PC-3 (cell line): ENCODE data around the gene TUBA3C. TPM values are rescaled to one million over a fixed set of nuclear protein-coding genes. Genes with fewer than 3 reads are reported as not detected.

ENCODE experiments used
- ATAC-seq: fragments of 200-7000 bp; cut with Tn5 transposase; 2 replicates; pipeline ENCODE4 v1.9.1; 2020; ENCODE audit warnings: mild to moderate bottlenecking, moderate library complexity
- BruUV-seq: library from RNA; stranded (reverse); fragments of 400-500 nt; replicated peaks from 2 replicates; lab custom pipeline; 2021; lab: Mats Ljungman, UMichigan
- CTCF ChIA-PET: fragments of 300-600 bp; sonication (Branson Sonifier 250); formaldehyde crosslinking; loops from one replicate; lab custom pipeline; 2022; ENCODE audit warnings: antibody characterized with exemption; lab: Charles Lee
- POLR2A ChIA-PET: fragments of 300-600 bp; sonication (Branson Sonifier 250); formaldehyde crosslinking; loops from one replicate; lab custom pipeline; 2022; ENCODE audit warnings: antibody characterized with exemption; ENCODE audit not compliant: unreplicated experiment; lab: Charles Lee
- DNase-seq: peaks from one replicate; pipeline ENCODE4 v3.0.0-alpha.2; 2015
- H2AFZ ChIP-seq: fragments of 300-600 bp; sonication (generic); 2 replicates; pipeline ENCODE4 v1.6.0; 2016; ENCODE audit warnings: antibody characterized with exemption, low read length
- H3F3A ChIP-seq: fragments of 300-600 bp; sonication (generic); one replicate; pipeline ENCODE4 v1.6.0; 2017; ENCODE audit warnings: antibody characterized with exemption, low read length, control low read depth, mild to moderate bottlenecking; ENCODE audit not compliant: unreplicated experiment
- H3K27ac ChIP-seq: fragments of 300-600 bp; sonication (generic); 2 replicates; pipeline ENCODE4 v1.5.1; 2016; ENCODE audit warnings: mild to moderate bottlenecking, low read length
- H3K27me3 ChIP-seq: fragments of 300-600 bp; sonication (generic); 2 replicates; pipeline ENCODE4 v1.6.1; 2016; ENCODE audit warnings: low read length, mixed read lengths
- H3K36me3 ChIP-seq: fragments of 300-600 bp; sonication (generic); 2 replicates; pipeline ENCODE4 v1.6.1; 2016; ENCODE audit warnings: low read depth, mixed run types, low read length, mixed read lengths
- H3K4me1 ChIP-seq: fragments of 300-600 bp; sonication (generic); 2 replicates; pipeline ENCODE4 v1.5.1; 2016; ENCODE audit warnings: low read length; ENCODE audit not compliant: insufficient read depth
- H3K4me2 ChIP-seq: fragments of 300-600 bp; sonication (generic); 2 replicates; pipeline ENCODE4 v1.6.0; 2016; ENCODE audit warnings: low read length
- H3K4me3 ChIP-seq: fragments of 300-600 bp; sonication (generic); 2 replicates; pipeline ENCODE4 v1.5.1; 2016; ENCODE audit warnings: mild to moderate bottlenecking, low read length, mixed read lengths
- H3K79me2 ChIP-seq: fragments of 300-600 bp; sonication (generic); 2 replicates; pipeline ENCODE4 v1.6.1; 2017; ENCODE audit warnings: low read length, mixed read lengths
- H3K9ac ChIP-seq: fragments of 300-600 bp; sonication (generic); 2 replicates; pipeline ENCODE4 v1.6.0; 2016; ENCODE audit warnings: mild to moderate bottlenecking, low read length
- H3K9me2 ChIP-seq: fragments of 300-600 bp; sonication (generic); replicated peaks from 2 replicates; pipeline ENCODE4 v1.6.1; 2016; ENCODE audit warnings: mixed run types, low read length, mixed read lengths
- H3K9me3 ChIP-seq: fragments of 300-600 bp; sonication (generic); 2 replicates; pipeline ENCODE4 v1.6.1; 2016; ENCODE audit warnings: low read length, mixed read lengths
- H4K20me1 ChIP-seq: fragments of 300-600 bp; sonication (generic); 2 replicates; pipeline ENCODE4 v1.6.1; 2016; ENCODE audit warnings: low read length, mixed read lengths
- CTCF ChIP-seq: fragments of 300-600 bp; sonication (generic); conservative IDR thresholded peaks from 2 replicates; pipeline ENCODE4 v1.5.1; 2017; ENCODE audit warnings: antibody characterized with exemption, low read depth, mild to moderate bottlenecking, low read length
- EZH2 ChIP-seq: fragments of 300-600 bp; sonication (generic); IDR thresholded peaks from one replicate; pipeline ENCODE4 v1.6.1; 2017; ENCODE audit warnings: antibody characterized with exemption, mild to moderate bottlenecking, low read length; ENCODE audit not compliant: unreplicated experiment
- EZH2phosphoT487 ChIP-seq: fragments of 300-600 bp; sonication (generic); IDR thresholded peaks from 2 replicates; pipeline ENCODE4 v1.6.1; 2018; ENCODE audit warnings: mild to moderate bottlenecking, antibody characterized with exemption, low read length, borderline replicate concordance
- intact Hi-C: fragments of 100-400 bp; cut with micrococcal nuclease; formaldehyde crosslinking; loops from 2 replicates; pipeline ENCODE4 v1.9.0; 2023
- total RNA-seq: library from RNA; depleted of rRNA; stranded (reverse); fragments of >200 nt; gene quantifications from 2 replicates; pipeline ENCODE4 v1.2.3, GENCODE V29; 2014

Gene TUBA3C
- total RNA-seq, 1 experiment from 2014 or later, result not detected

GRCh38 chr13:19185865-19186645, 4.4 kb upstream of the TUBA3C start:
- H3K4me2 ChIP-seq, result no peak overlapping the region
- ChIA-PET CTCF (no interaction called here), POLR2A (no interaction called here)
- H3K79me2 ChIP-seq, result no peaks in the 10 kb centered on the region
- no peaks in the 10 kb centered on the region for H3K27me3 ChIP-seq
- H3K9me3 ChIP-seq, result no peaks in the 10 kb centered on the region
- no peak overlapping the region for H3K27ac ChIP-seq
- H3K4me1 ChIP-seq, result no peaks in the 10 kb centered on the region
- H4K20me1 ChIP-seq, result no peaks in the 10 kb centered on the region
- H3K9me2 ChIP-seq, result no peaks in the 10 kb centered on the region
- no peaks in the 10 kb centered on the region for H3K36me3 ChIP-seq
- H2AFZ ChIP-seq, result no peak overlapping the region
- no peak for ATAC-seq
- H3F3A ChIP-seq, result no peaks in the 10 kb centered on the region
- BruUV-seq, result no TSS peak
- TF ChIP-seq EZH2phosphoT487 (no peak), EZH2 (no peak), CTCF (no peak)
- no peak overlapping the region for H3K9ac ChIP-seq
- DNase-seq, result no peak
- intact Hi-C loops, result no loop called here
- H3K4me3 ChIP-seq, result no peak overlapping the region

- Histone ChIP-seq H3K27me3 (no peaks in the 10 kb centered on the region), H3K27ac (no peak overlapping the region), H4K20me1 (no peaks in the 10 kb centered on the region), H3K36me3 (no peaks in the 10 kb centered on the region), H3K4me2 (no peak overlapping the region), H3K9ac (no peak overlapping the region), H3K9me3 (no peaks in the 10 kb centered on the region), H3K4me3 (no peak overlapping the region), H3K79me2 (no peaks in the 10 kb centered on the region), H2AFZ (no peak overlapping the region), H3K4me1 (no peaks in the 10 kb centered on the region), H3K9me2 (no peaks in the 10 kb centered on the region), H3F3A (no peaks in the 10 kb centered on the region)
- ATAC-seq (no peak), DNase-seq (no peak)
- ChIA-PET POLR2A (no interaction called here), CTCF (no interaction called here)
- TF ChIP-seq EZH2phosphoT487, result no peak
- no peak for TF ChIP-seq CTCF
- no peak for TF ChIP-seq EZH2
- BruUV-seq, result no TSS peak
- intact Hi-C loops, result no loop called here
These were observed 3.7 kb upstream of the TUBA3C start for GRCh38 chr13:19185086-19185864.

GRCh38 chr13:19184176-19184575, 2.6 kb upstream of the TUBA3C start:
- DNase-seq (no peak), ATAC-seq (no peak)
- no peaks in the 10 kb centered on the region for H3K79me2 ChIP-seq
- H3K9me3 ChIP-seq, result no peaks in the 10 kb centered on the region
- no peaks in the 10 kb centered on the region for H3F3A ChIP-seq
- no peak overlapping the region for H3K4me3 ChIP-seq
- no peaks in the 10 kb centered on the region for H3K4me1 ChIP-seq
- H3K9me2 ChIP-seq, result no peaks in the 10 kb centered on the region
- intact Hi-C loops, result no loop called here
- H3K27ac ChIP-seq, result no peak overlapping the region
- ChIA-PET CTCF (no interaction called here), POLR2A (no interaction called here)
- H3K4me2 ChIP-seq, result no peak overlapping the region
- TF ChIP-seq CTCF (no peak), EZH2phosphoT487 (no peak), EZH2 (no peak)
- no TSS peak for BruUV-seq
- H4K20me1 ChIP-seq, result no peaks in the 10 kb centered on the region
- H3K27me3 ChIP-seq, result no peaks in the 10 kb centered on the region
- no peaks in the 10 kb centered on the region for H3K36me3 ChIP-seq
- no peak overlapping the region for H3K9ac ChIP-seq
- H2AFZ ChIP-seq, result no peak overlapping the region
